H1 (cell line): ENCODE data around the gene USE1. TPM values are rescaled to one million over a fixed set of nuclear protein-coding genes. Genes with fewer than 3 reads are reported as not detected.

Source experiments
- ASH2L ChIP-seq: fragments of 200-600, 300-600 bp; sonication (generic); IDR thresholded peaks from one replicate; pipeline ENCODE4 v1.7.1; 2017; ENCODE audit warnings: low read length
- ATF2 ChIP-seq: IDR thresholded peaks from 2 replicates; pipeline ENCODE4 v1.6.1; 2012; ENCODE audit warnings: low read length, inconsistent platforms
- BCL11A ChIP-seq, 2 experiments: IDR thresholded peaks; one replicate each; pipeline ENCODE4 v1.6.1; 2011; ENCODE audit warnings: low read depth in 2 of 2, low read length in 2 of 2, mild to moderate bottlenecking in 2 of 2
- CBX5 ChIP-seq: fragments of 300-800, 300-1000 bp; sonication (generic); IDR thresholded peaks from 2 replicates; pipeline ENCODE4 v1.7.1; 2016; ENCODE audit warnings: antibody characterized with exemption, low read length, low read depth
- CTBP2 ChIP-seq: IDR thresholded peaks from 2 replicates; pipeline ENCODE4 v1.7.0; 2011; ENCODE audit warnings: borderline replicate concordance, mild to moderate bottlenecking, moderate library complexity, mixed read lengths, low read length; ENCODE audit not compliant: insufficient read depth, insufficient read length
- E2F6 ChIP-seq: IDR thresholded peaks from 2 replicates; pipeline ENCODE4 v1.6.1; 2012; ENCODE audit warnings: inconsistent platforms
- EGR1 ChIP-seq: IDR thresholded peaks from 2 replicates; pipeline ENCODE4 v1.6.1; 2011; ENCODE audit warnings: low read depth, low read length, borderline replicate concordance
- EZH2 ChIP-seq: fragments of 200-600 bp; sonication (generic); IDR thresholded peaks from 2 replicates; pipeline ENCODE4 v1.7.1; 2012; ENCODE audit warnings: low read depth, mild to moderate bottlenecking, moderate library complexity, low read length, inconsistent platforms; ENCODE audit not compliant: severe bottlenecking
- FOSL1 ChIP-seq: IDR thresholded peaks from 2 replicates; pipeline ENCODE4 v1.6.1; 2011; ENCODE audit warnings: mild to moderate bottlenecking, low read depth, low read length, moderate library complexity; ENCODE audit not compliant: insufficient read depth
- HDAC6 ChIP-seq: IDR thresholded peaks from one replicate; pipeline ENCODE4 v1.7.1; 2012; ENCODE audit warnings: low read depth, mild to moderate bottlenecking, inconsistent platforms, low read length, moderate library complexity
- JUN ChIP-seq: IDR thresholded peaks from 2 replicates; pipeline ENCODE4 v1.6.1; 2011; ENCODE audit warnings: low read depth, mild to moderate bottlenecking, improper control_type of control experiment, low read length
- POU5F1 ChIP-seq: IDR thresholded peaks from 2 replicates; pipeline ENCODE4 v1.6.1; 2011; ENCODE audit warnings: low read depth, mild to moderate bottlenecking, low read length, moderate library complexity
- RAD21 ChIP-seq, 2 experiments: IDR thresholded peaks in 1 of 2; conservative IDR thresholded peaks in 1 of 2; 2 replicates each; pipeline ENCODE4 v1.6.1; 2011; ENCODE audit warnings: low read depth in 2 of 2, low read length in 2 of 2, improper control_type of control experiment in 1 of 2, inconsistent platforms in 1 of 2, mild to moderate bottlenecking in 1 of 2, moderate library complexity in 1 of 2
- RNF2 ChIP-seq: fragments of 200-900, 300-1000 bp; sonication (generic); IDR thresholded peaks from 2 replicates; pipeline ENCODE4 v1.7.1; 2016; ENCODE audit warnings: borderline replicate concordance, low read depth, mild to moderate bottlenecking, antibody characterized with exemption, low read length; ENCODE audit not compliant: poor library complexity, severe bottlenecking; ENCODE audit errors: missing control alignments
- SIX5 ChIP-seq: IDR thresholded peaks from 2 replicates; pipeline ENCODE4 v1.6.1; 2011; ENCODE audit warnings: mild to moderate bottlenecking, low read depth, low read length
- SP4 ChIP-seq: IDR thresholded peaks from 2 replicates; pipeline ENCODE4 v1.6.1; 2012; ENCODE audit warnings: low read length, inconsistent platforms
- TAF1 ChIP-seq: IDR thresholded peaks from 2 replicates; pipeline ENCODE4 v1.6.1; 2011; ENCODE audit warnings: mild to moderate bottlenecking, low read depth, low read length
- TBP ChIP-seq: IDR thresholded peaks from 2 replicates; pipeline ENCODE4 v1.6.1; 2011; ENCODE audit warnings: low read depth, low read length, improper control_type of control experiment
- TCF12 ChIP-seq: IDR thresholded peaks from 2 replicates; pipeline ENCODE4 v1.6.1; 2011; ENCODE audit warnings: low read depth, mild to moderate bottlenecking, low read length
- YY1 ChIP-seq: IDR thresholded peaks from 2 replicates; pipeline ENCODE4 v1.6.1; 2011; ENCODE audit warnings: low read depth, mild to moderate bottlenecking, low read length
- ZNF274 ChIP-seq: IDR thresholded peaks from 2 replicates; pipeline ENCODE4 v1.7.0; 2012; ENCODE audit warnings: low read length, borderline replicate concordance; ENCODE audit errors: extremely low read depth
- polyA plus RNA-seq, 7 experiments: library from polyadenylated mRNA; depleted of rRNA in 3 of 7; stranded (reverse) in 5 of 7; unstranded in 2 of 7; fragments of >200 nt in 5 of 7; fragments of 200-250 nt in 2 of 7; gene quantifications; 1 replicate in 5 of 7; 2 replicates in 1 of 7; 4 replicates in 1 of 7; pipeline versions ENCODE4 v1.2.1 to v1.2.3, GENCODE V29; 2011 to 2013; ENCODE audit warnings: missing spikeins in 2 of 7, mixed read lengths in 2 of 7
- total RNA-seq: library from RNA; stranded (reverse); fragmentation: NEBNext Ultra II Directional; extraction: Animal tissue kit (Norgen Biotek cat#: 25700); gene quantifications from 2 replicates; pipeline ENCODE4 v1.2.1, GENCODE V29; 2021

Gene USE1
- total and polyA plus RNA-seq, 2 of the 8 experiments (the other 6 are each of a cell fraction or from before 2014, with no cell fraction given), result 8.7 to 13.9 TPM

- peak; percentile 88 for TF ChIP-seq TBP
- peak; percentile 75 for TF ChIP-seq ASH2L
- TF ChIP-seq CTBP2, result no peak
- TF ChIP-seq YY1, result peak; percentile 99
- no peak for TF ChIP-seq ATF2
- no peak for TF ChIP-seq RNF2
- peak; percentile 97 for TF ChIP-seq TAF1
- TF ChIP-seq SP4, result peak; percentile 85; the same call in 1 of the 2 replicates
- TF ChIP-seq JUN, result no peak
- no peak for TF ChIP-seq FOSL1
- TF ChIP-seq E2F6, result peak; percentile 58
- TF ChIP-seq SIX5, result peak; percentile 47; the same call in 1 of the 2 replicates
- TF ChIP-seq POU5F1, result no peak
- TF ChIP-seq HDAC6, result no peak
- TF ChIP-seq RAD21 (IDR thresholded peaks at IDR 0.05 in 1 of 2, conservative IDR thresholded peaks at IDR 0.05 in 1 of 2; ENCODE audit: low read depth in 2 of 2, low read length in 2 of 2), result no peak; a peak in 1 of 4 replicates
- TF ChIP-seq EZH2, result no peak
- TF ChIP-seq ZNF274, result no peak
- TF ChIP-seq CBX5, result no peak
- peak; percentile 82 for TF ChIP-seq EGR1
- no peak for TF ChIP-seq BCL11A (IDR thresholded peaks at IDR 0.05; ENCODE audit: low read depth in 2 of 2, low read length in 2 of 2)
- TF ChIP-seq TCF12, result peak; percentile 65; the same call in 1 of the 2 replicates
These were observed at the start of gene USE1 (continued) for GRCh38 chr19:17215127-17215971.
